ENCODE data around the gene FAM156A. TPM values are rescaled to one million over a fixed set of nuclear protein-coding genes. Genes with fewer than 3 reads are reported as not detected.

FAM156A gene
- total and polyA plus RNA-seq, 2 of the 8 experiments (the other 6 are each of a cell fraction or from before 2014, with no cell fraction given), result 11.7 to 13.6 TPM

DNA sequence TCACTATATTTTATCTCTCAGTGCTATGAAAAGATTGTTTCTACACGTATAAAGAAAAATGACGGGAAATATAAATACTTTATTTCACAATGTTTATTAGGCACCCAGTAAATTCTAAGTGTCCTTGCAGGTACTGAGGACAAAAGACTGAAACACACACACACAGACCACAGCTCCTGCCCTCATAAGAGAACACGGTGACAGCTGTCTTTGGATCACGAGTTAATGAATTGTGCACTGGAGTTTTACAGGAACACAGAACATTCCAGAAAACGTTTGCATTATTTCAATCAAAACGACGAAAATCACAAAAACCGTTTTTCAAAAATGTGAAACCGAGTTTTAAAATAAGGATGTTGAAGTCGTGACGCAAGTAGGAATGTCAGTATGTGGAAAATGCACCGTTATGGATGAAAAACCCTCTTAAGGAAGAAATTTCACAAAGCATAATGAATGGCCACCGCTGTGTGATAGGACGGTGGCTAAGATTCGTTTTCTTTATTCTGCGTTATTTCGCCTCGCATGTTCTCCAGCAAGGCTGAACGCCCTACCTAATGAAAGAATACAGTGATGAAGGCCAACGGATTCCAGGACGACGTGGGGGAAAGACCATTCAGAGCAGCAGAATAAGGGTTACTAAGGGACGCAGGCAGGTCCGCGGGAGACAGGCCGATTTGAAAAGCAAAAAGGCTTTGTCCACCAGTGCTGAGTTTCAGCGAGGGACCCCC is 24.2 kb downstream of the FAM156A start:
- H3K27me3 ChIP-seq (replicated peaks in 1 of 4; ENCODE audit: control insufficient read depth in 3 of 4, extremely low read depth in 1 of 4, insufficient read depth in 3 of 4, low read length in 3 of 4), result no peaks in the 10 kb centered on the region
- H3K79me1 ChIP-seq (ENCODE audit: low read depth, low read length), result no peaks in the 10 kb centered on the region
- peak overlapping the region; percentile 31 to 77 for H3K4me2 ChIP-seq (ENCODE audit: insufficient read depth in 1 of 2, low read depth in 2 of 2, low read length in 2 of 2)
- FAIRE-seq (no peak), DNase-seq (ENCODE audit: low read depth in 1 of 2, low spot score in 2 of 2) (no peak)
- H3K79me2 ChIP-seq (ENCODE audit: control insufficient read depth in 1 of 2, insufficient read depth in 2 of 2, low read length in 2 of 2), result no peaks in the 10 kb centered on the region
- H3K18ac ChIP-seq (ENCODE audit: extremely low read depth, low read length), result peak overlapping the region; percentile 71
- H4K20me1 ChIP-seq (replicated peaks in 1 of 2; ENCODE audit: control insufficient read depth in 1 of 2, insufficient read depth in 2 of 2, low read length in 2 of 2), result no peaks in the 10 kb centered on the region
- H2BK120ac ChIP-seq (replicated peaks; ENCODE audit: low read depth, low read length), result peak overlapping the region; percentile 55
- no peaks in the 10 kb centered on the region for H3K9me3 ChIP-seq (ENCODE audit: insufficient read depth in 2 of 2, low read depth in 1 of 2, low read length in 1 of 2)
- peak overlapping the region; percentile 29 for H4K5ac ChIP-seq (ENCODE audit: insufficient read length, low read depth, low read length)
- no peaks in the 10 kb centered on the region for H3K4me1 ChIP-seq (replicated peaks in 1 of 4; ENCODE audit: control insufficient read depth in 3 of 4, insufficient read depth in 4 of 4, low read length in 3 of 4)
- peak overlapping the region; percentile 30 to 84 (median 56); a peak in 7 of 8 replicates for H3K4me3 ChIP-seq (ENCODE audit: extremely low read depth in 1 of 4, insufficient read depth in 2 of 4, low read depth in 3 of 4, low read length in 4 of 4)
- 11% methylated on average over 25 of the region's 27 CpGs; no CpG with 5 or more reads in 1 of the 2 experiments for WGBS, 2 experiments (ENCODE audit: extremely low coverage in 1 of 2, insufficient coverage in 1 of 2, insufficient read length in 1 of 2, insufficient replicate concordance in 2 of 2, low coverage in 1 of 2, low lambda C conversion rate in 2 of 2, missing lambda C conversion rate in 1 of 2)
- TF ChIP-seq TBP (IDR thresholded peaks at IDR 0.05; ENCODE audit: low read depth, low read length) (no peak), PHF8 (conservative IDR thresholded peaks at IDR 0.05; ENCODE audit: low read depth, low read length) (0 out of 2 replicates have a peak, but pooled peaks have one; percentile 6), ASH2L (IDR thresholded peaks at IDR 0.05; ENCODE audit: low read length) (peak; percentile 4), HDAC2 (IDR thresholded peaks at IDR 0.05; ENCODE audit: borderline replicate concordance in 1 of 2, low read depth in 2 of 2, low read length in 2 of 2) (0 out of 4 replicates have a peak, but pooled peaks of 1 of the 2 experiments have one; percentile 10)
- ChIA-PET CTCF (ENCODE audit: partially characterized antibody) (no interaction called here), POLR2A (ENCODE audit: partially characterized antibody) (no interaction called here)
- H3K56ac ChIP-seq (replicated peaks; ENCODE audit: insufficient read length, low read depth, low read length), result peak overlapping the region; percentile 2
- H3K23me2 ChIP-seq (ENCODE audit: low read depth, low read length), result no peaks in the 10 kb centered on the region
- no peak overlapping the region for H3K14ac ChIP-seq (ENCODE audit: insufficient read length)
- H3K23ac ChIP-seq (ENCODE audit: insufficient read length), result no peak overlapping the region
- H3K9ac ChIP-seq (replicated peaks in 1 of 4; ENCODE audit: extremely low read depth in 1 of 4, low read depth in 3 of 4, low read length in 3 of 4), result peak overlapping the region in 2 of 4 experiments; percentile 31 to 62; a peak in 6 of 7 replicates
- H3K36me3 ChIP-seq (ENCODE audit: control insufficient read depth in 2 of 4, insufficient read depth in 4 of 4, low read length in 3 of 4), result no peaks in the 10 kb centered on the region
- H3K27ac ChIP-seq (ENCODE audit: low read depth, low read length), result peak overlapping the region; percentile 77; the same call in 1 of the 2 replicates
- H2BK20ac ChIP-seq (ENCODE audit: low read length), result no peak overlapping the region
- peak overlapping the region; percentile 15; the same call in 1 of the 2 replicates for H4K8ac ChIP-seq (ENCODE audit: extremely low read depth, insufficient read depth, low read length)
- no peak overlapping the region for H3K4ac ChIP-seq (replicated peaks; ENCODE audit: insufficient read length, low read depth, low read length)
- peak overlapping the region; percentile 47 for H4K91ac ChIP-seq (replicated peaks; ENCODE audit: insufficient read length, low read length)
- no peak overlapping the region for H2BK15ac ChIP-seq (ENCODE audit: low read length)
- peak overlapping the region; percentile 95 for H2AFZ ChIP-seq (ENCODE audit: low read length)
- H2BK5ac ChIP-seq (ENCODE audit: low read depth, low read length), result peak overlapping the region; percentile 85
- peak overlapping the region; percentile 80; the same call in 1 of the 2 replicates for H2BK12ac ChIP-seq (ENCODE audit: low read depth, low read length)
- no peak overlapping the region for H2AK5ac ChIP-seq (ENCODE audit: low read depth, low read length)
